Measurements from ENCODE around the gene IQSEC1.

IQSEC1 gene

GRCh38 chr3:12963922-12964701 lies 109.1 kb downstream of the IQSEC1 start:
- peak; percentile 87 for DNase-seq

- no peak for DNase-seq
Observed at GRCh38 chr3:12963231-12963896, 109.9 kb downstream of the IQSEC1 start.

GRCh38 chr3:12962292-12962691 lies 110.9 kb downstream of the IQSEC1 start:
- DNase-seq, result no peak

GRCh38 chr3:12961697-12962036 lies 111.6 kb downstream of the IQSEC1 start:
- no peak for DNase-seq

GRCh38 chr3:12961007-12961696 lies 112.1 kb downstream of the IQSEC1 start:
- DNase-seq, result no peak

- no peak for DNase-seq
Observed at GRCh38 chr3:12960497-12960896, 112.7 kb downstream of the IQSEC1 start.

GRCh38 chr3:12959838-12960378 lies 113.3 kb downstream of the IQSEC1 start:
- DNase-seq, result no peak

GRCh38 chr3:12959410-12959809 lies 113.8 kb downstream of the IQSEC1 start:
- no peak for DNase-seq

- DNase-seq, result no peak
Observed at GRCh38 chr3:12957824-12958792, 115.1 kb downstream of the IQSEC1 start.

GRCh38 chr3:12957339-12957738 lies 115.9 kb downstream of the IQSEC1 start:
- no peak for DNase-seq

- DNase-seq, result no peak
Observed at GRCh38 chr3:12956316-12956660, 116.9 kb downstream of the IQSEC1 start.

GRCh38 chr3:12955651-12956315 lies 117.4 kb downstream of the IQSEC1 start:
- DNase-seq, result no peak

- DNase-seq, result peak; percentile 46
Observed at GRCh38 chr3:12954891-12955650, 118.2 kb downstream of the IQSEC1 start.

GRCh38 chr3:12954180-12954579 lies 119.0 kb downstream of the IQSEC1 start:
- DNase-seq, result no peak

- no peak for DNase-seq
Observed at GRCh38 chr3:12953201-12953995, 119.8 kb downstream of the IQSEC1 start.

GRCh38 chr3:12952343-12953200 lies 120.7 kb downstream of the IQSEC1 start:
- no peak for DNase-seq

GRCh38 chr3:12948891-12949711 lies 124.1 kb downstream of the IQSEC1 start:
- no peak for DNase-seq

GRCh38 chr3:12948371-12948770 lies 124.9 kb downstream of the IQSEC1 start:
- DNase-seq, result no peak

Measured in DMS79 (cell line).